Psoas muscle (tissue), 8 donors: ENCODE measurements around the gene AK6. TPM values are rescaled to one million over a fixed set of nuclear protein-coding genes. Genes with fewer than 3 reads are reported as not detected.

ENCODE experiments used
- ATAC-seq, 4 donors: fragments of 200-7000 bp; cut with Tn5 transposase; one replicate each; pipeline ENCODE4 v1.9.1; 2020; ENCODE audit warnings: moderate library complexity in 3 of 4, mild to moderate bottlenecking in 2 of 4
- DNase-seq, 2 donors: peaks; one replicate each; pipeline ENCODE4 v3.0.0-alpha.2; 2020
- H3K27ac ChIP-seq: fragments of 200-600 bp; one replicate; pipeline ENCODE4 v1.8.0; 2022
- H3K27me3 ChIP-seq, 3 donors: fragments of 200-600 bp in 1 of 3; one replicate each; pipeline versions ENCODE4 v1.6.1 to v1.8.0; 2013 to 2022; ENCODE audit warnings: low read length in 2 of 3, mild to moderate bottlenecking in 2 of 3, moderate library complexity in 1 of 3; ENCODE audit not compliant: insufficient read depth in 3 of 3
- H3K36me3 ChIP-seq, 2 donors: fragments of 200-600 bp in 1 of 2; one replicate each; pipeline versions ENCODE4 v1.6.1 to v1.8.0; 2013 to 2022; ENCODE audit warnings: low read depth in 1 of 2, mild to moderate bottlenecking in 1 of 2, moderate library complexity in 1 of 2; ENCODE audit not compliant: insufficient read depth in 1 of 2
- H3K4me1 ChIP-seq: fragments of 200-600 bp; one replicate; pipeline ENCODE4 v1.8.0; 2022
- H3K4me3 ChIP-seq: fragments of 200-600 bp; one replicate; pipeline ENCODE4 v1.8.0; 2022; ENCODE audit warnings: mild to moderate bottlenecking
- H3K9me3 ChIP-seq: fragments of 200-600 bp; one replicate; pipeline ENCODE4 v1.8.0; 2022
- CTCF ChIP-seq: fragments of 200-600 bp; IDR thresholded peaks from one replicate; pipeline ENCODE4 v1.8.0; 2022; ENCODE audit warnings: antibody characterized with exemption
- WGBS, 3 donors: extraction: QIAGEN DNeasy Blood & Tissue Kit; methylation state at CpG; one replicate each; pipeline versions ENCODE4 v1.1.6 to v1.1.7; 2013; 5-methylcytosine and 5-hydroxymethylcytosine counted together
- intact Hi-C, 2 donors: fragments of 100-400 bp; cut with DNase I; formaldehyde crosslinking; loops; one replicate each; pipeline versions ENCODE4 v1.11.0 to v1.14.2; 2022
- polyA plus RNA-seq, 3 donors: library from polyadenylated mRNA; stranded (reverse); fragments of 200-250 nt; gene quantifications; one replicate each; pipeline ENCODE4 v1.2.3, GENCODE V29; 2013
- total RNA-seq, 4 donors: library from RNA; stranded (reverse); fragmentation: NEBNext Ultra II Directional in 2 of 4; extraction: Animal tissue kit (Norgen Biotek cat#: 25700) in 2 of 4; gene quantifications; one replicate each; pipeline versions ENCODE4 v1.2.1 to v1.2.4, GENCODE V29; 2021 to 2023
- donor health status: healthy with polysubstance abuse.
- donor health status: DM: no; HTN: no; CAD: no; lungs with moderate emphysema.
- donor health status: Bipolar disorder and iron deficiency.
- donor health status: healthy.
- donor health status: DM: yes; HTN: yes; CAD: no.
- donor health status: DM: no; HTN: no; CAD: no.
- donor health status: DM: no; HTN: no; CAD: no.
- donor health status: DM: yes; HTN: yes; CAD: no.

The AK6 gene
- total and polyA plus RNA-seq, 7 donors: 23.5 to 116 (median 59.9) TPM

GRCh38 chr5:69315972-69316371 is 53.3 kb downstream of the AK6 start:
- no peaks in the 10 kb centered on the region for H3K9me3 ChIP-seq
- intact Hi-C loops: no loop called here
- ATAC-seq (peak; percentile 58 to 92 (median 79)), DNase-seq (no peak)
- no peak for TF ChIP-seq CTCF
- no peak overlapping the region for H3K27ac ChIP-seq
- peaks cover 0 to 16% of the 10 kb centered on the region in 2 donors for H3K36me3 ChIP-seq
- no peaks in the 10 kb centered on the region for H3K27me3 ChIP-seq
- H3K4me3 ChIP-seq: no peak overlapping the region
- WGBS, 3 donors: 87 to 89% (median 88%) methylated on average over 1 of the region's 1 CpG
- H3K4me1 ChIP-seq: no peaks in the 10 kb centered on the region

GRCh38 chr5:69313428-69313827 is 55.9 kb downstream of the AK6 start:
- no peaks in the 10 kb centered on the region for H3K4me1 ChIP-seq
- 95 to 100% (median 96%) methylated on average over 9 of the region's 9 CpGs for whole genome bisulfite sequencing, 3 donors
- H3K27ac ChIP-seq: no peak overlapping the region
- intact Hi-C loops: no loop called here
- H3K4me3 ChIP-seq: no peak overlapping the region
- H3K9me3 ChIP-seq: no peaks in the 10 kb centered on the region
- DNase-seq (no peak), ATAC-seq (no peak)
- TF ChIP-seq CTCF: no peak
- peaks cover 0 to 24% of the 10 kb centered on the region in 2 donors for H3K36me3 ChIP-seq
- no peaks in the 10 kb centered on the region for H3K27me3 ChIP-seq

GRCh38 chr5:69312459-69313160 is 56.7 kb downstream of the AK6 start:
- WGBS, 3 donors: 81 to 85% (median 84%) methylated on average over 5 of the region's 5 CpGs
- no peak overlapping the region for H3K4me3 ChIP-seq
- H3K27ac ChIP-seq: no peak overlapping the region
- DNase-seq: no peak
- H3K4me1 ChIP-seq: no peaks in the 10 kb centered on the region
- no peak for TF ChIP-seq CTCF
- peaks cover 0 to 29% of the 10 kb centered on the region in 2 donors for H3K36me3 ChIP-seq
- no peaks in the 10 kb centered on the region for H3K27me3 ChIP-seq
- intact Hi-C loops: no loop called here
- H3K9me3 ChIP-seq: no peaks in the 10 kb centered on the region
- no peak for ATAC-seq

GRCh38 chr5:69309380-69309779 is 59.9 kb downstream of the AK6 start:
- peaks cover 0 to 32% of the 10 kb centered on the region in 2 donors for H3K36me3 ChIP-seq
- no peak for ATAC-seq
- no peaks in the 10 kb centered on the region for H3K4me1 ChIP-seq
- H3K4me3 ChIP-seq: no peak overlapping the region
- no peak for TF ChIP-seq CTCF
- no peak overlapping the region for H3K27ac ChIP-seq
- no peaks in the 10 kb centered on the region for H3K27me3 ChIP-seq
- WGBS, 3 donors: 98 to 99% (median 98%) methylated on average over 5 of the region's 5 CpGs
- H3K9me3 ChIP-seq: no peaks in the 10 kb centered on the region
- intact Hi-C loops: no loop called here
- no peak for DNase-seq
